Omental fat pad (tissue), 4 donors: ENCODE data around the gene CNTNAP2. TPM values are rescaled to one million over a fixed set of nuclear protein-coding genes. Genes with fewer than 3 reads are reported as not detected.

Experiments used
- ATAC-seq: fragments of 150-250 bp; one replicate; pipeline ENCODE4 v1.9.1; 2016; ENCODE audit warnings: mild to moderate bottlenecking, moderate library complexity; ENCODE audit not compliant: low FRiP score
- DNase-seq: peaks from one replicate; pipeline ENCODE4 v3.0.0-alpha.2; 2019; ENCODE audit warnings: low spot score
- total RNA-seq, 4 donors: library from RNA; depleted of rRNA; stranded (reverse); fragments of >200 nt; gene quantifications; one replicate each; pipeline ENCODE4 v1.1.0, GENCODE V29; 2016
- TF ChIP-seq, protein P1 (sequence below), 3 donors: fragments of 450-650 bp; IDR thresholded peaks; one replicate each; pipeline ENCODE4 v1.5.1; 2016 to 2017; ENCODE audit warnings: antibody characterized with exemption in 3 of 3, mild to moderate bottlenecking in 3 of 3, moderate library complexity in 2 of 3

The CNTNAP2 gene
- total RNA-seq, 4 donors from 2014 or later, result 0.38 to 1.5 (median 1.1) TPM; not detected in 1

DNA sequence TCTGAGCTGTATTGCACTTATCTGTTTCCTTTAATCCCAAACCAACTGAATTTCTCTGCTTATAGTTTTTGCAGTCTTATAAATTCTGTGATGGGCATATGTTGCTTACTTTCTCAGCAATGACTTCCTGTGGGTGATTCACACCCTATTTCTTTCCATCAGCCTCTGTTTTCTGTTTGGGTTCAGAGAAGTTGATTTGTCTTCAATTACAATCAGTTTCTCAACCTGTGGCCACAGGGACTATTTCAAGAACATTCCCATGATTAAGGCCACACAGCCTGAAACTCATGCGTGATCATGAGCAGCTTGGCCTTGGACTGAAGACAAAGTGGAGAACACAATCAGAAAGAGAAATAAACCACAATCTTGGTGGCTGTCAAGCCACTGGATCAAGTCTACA is 1299.4 kb downstream of the CNTNAP2 start:
- no peak for ATAC-seq
- DNase-seq, result no peak
- TF ChIP-seq, protein P1, sequence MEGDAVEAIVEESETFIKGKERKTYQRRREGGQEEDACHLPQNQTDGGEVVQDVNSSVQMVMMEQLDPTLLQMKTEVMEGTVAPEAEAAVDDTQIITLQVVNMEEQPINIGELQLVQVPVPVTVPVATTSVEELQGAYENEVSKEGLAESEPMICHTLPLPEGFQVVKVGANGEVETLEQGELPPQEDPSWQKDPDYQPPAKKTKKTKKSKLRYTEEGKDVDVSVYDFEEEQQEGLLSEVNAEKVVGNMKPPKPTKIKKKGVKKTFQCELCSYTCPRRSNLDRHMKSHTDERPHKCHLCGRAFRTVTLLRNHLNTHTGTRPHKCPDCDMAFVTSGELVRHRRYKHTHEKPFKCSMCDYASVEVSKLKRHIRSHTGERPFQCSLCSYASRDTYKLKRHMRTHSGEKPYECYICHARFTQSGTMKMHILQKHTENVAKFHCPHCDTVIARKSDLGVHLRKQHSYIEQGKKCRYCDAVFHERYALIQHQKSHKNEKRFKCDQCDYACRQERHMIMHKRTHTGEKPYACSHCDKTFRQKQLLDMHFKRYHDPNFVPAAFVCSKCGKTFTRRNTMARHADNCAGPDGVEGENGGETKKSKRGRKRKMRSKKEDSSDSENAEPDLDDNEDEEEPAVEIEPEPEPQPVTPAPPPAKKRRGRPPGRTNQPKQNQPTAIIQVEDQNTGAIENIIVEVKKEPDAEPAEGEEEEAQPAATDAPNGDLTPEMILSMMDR (IDR thresholded peaks at IDR 0.05), result no peak

DNA sequence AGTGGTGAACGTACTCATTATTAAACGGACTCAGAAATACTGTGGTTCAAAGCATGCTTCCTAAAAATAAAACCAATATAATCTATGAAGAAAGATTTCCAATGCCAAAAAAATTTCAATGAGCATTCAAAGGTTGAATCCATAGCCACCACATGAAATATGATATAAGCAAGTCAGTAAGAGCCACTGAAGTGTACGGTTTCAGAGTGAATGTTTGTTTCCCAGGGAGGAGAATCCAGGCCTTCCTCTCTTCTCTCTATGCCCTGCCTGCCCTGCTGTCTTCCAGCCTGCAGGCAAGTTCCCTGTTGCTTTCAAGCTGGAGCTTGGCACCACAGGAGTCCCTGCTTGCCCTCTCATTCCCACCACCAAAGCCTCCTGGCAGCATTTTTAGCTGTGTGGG is 1302.4 kb downstream of the CNTNAP2 start:
- TF ChIP-seq, protein P1 (IDR thresholded peaks at IDR 0.05), result no peak
- DNase-seq (no peak), ATAC-seq (no peak)

DNA sequence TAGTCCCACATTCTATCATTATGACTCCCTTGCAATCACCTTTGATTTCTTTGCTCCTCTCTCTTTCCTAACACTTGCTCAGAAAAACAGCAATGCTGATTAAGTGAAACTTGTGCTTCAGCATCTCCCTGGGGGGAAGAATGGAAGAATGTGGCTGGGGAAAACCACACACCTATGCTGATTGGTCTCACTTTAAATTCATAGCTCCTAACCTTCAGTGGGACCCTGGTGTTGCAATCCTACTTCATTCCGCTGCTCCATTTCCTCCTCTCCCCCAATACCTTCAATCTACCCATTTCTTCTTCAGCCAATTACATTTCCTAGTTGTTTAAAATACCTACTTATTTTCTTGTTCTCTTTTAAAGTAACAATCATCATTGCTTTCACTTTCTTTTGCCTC is 1307.3 kb downstream of the CNTNAP2 start:
- ATAC-seq (no peak), DNase-seq (no peak)
- TF ChIP-seq, protein P1 (IDR thresholded peaks at IDR 0.05), result no peak

DNA sequence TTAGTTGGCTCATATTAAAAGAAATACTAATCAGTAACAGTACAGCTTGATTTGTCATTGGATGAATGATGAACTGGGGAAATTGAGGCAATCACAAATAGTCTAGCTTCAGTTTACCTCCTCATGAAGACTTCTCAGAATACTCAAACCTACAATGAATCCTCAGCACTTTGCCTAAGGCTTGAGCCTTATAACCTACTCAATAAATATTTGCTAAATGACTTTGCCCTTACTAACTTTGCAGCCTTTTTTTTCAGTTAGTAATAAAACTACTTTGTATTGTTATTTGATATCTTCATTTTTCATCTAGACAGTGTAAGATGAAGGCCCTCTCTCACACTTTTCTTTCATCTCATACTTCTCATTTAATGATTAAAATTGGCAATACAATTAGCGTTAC is 1311.5 kb downstream of the CNTNAP2 start:
- no peak for DNase-seq
- no peak for ATAC-seq
- TF ChIP-seq, protein P1 (IDR thresholded peaks at IDR 0.05), result no peak

DNA sequence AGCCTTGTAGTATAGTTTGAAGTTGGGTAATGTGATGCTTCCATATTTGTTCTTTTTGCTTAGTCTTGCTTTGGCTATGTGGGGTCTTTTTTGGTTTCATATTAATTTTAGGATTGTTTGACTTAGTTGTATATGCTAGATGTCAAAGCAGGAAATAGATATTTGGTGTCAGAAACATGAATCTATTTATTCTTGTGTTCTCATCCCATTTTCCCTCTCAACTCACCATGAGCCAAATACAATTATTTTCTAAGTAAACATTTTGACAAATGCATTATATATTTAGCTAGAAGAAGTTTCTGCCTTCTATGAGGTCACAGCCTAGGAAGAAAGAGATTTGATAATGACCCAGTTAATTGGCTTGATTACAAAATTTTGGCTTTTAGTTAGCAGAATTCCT is 1313.4 kb downstream of the CNTNAP2 start:
- ATAC-seq (no peak), DNase-seq (no peak)
- TF ChIP-seq, protein P1 (IDR thresholded peaks at IDR 0.05), result no peak

DNA sequence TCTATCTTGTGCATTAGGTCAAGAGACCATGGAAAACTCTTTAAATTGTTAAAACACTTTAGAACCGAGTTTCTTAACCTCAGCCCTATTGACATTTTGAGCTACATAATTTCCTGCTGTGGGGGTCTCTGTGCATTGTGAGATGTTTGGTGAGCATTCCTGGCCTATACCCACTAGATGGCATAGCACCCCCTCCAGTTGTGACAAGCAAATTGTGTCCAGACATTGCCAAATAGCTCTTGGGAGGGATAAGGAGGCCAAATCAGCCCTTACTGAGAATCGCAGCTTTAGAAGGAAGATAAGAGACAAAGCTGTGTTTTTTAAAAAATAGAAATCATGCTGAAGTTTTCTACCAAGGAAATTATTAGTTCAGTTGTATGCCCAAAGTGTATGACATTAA is 1315.5 kb downstream of the CNTNAP2 start:
- TF ChIP-seq, protein P1 (IDR thresholded peaks at IDR 0.05), result no peak
- no peak for DNase-seq
- ATAC-seq, result no peak

DNA sequence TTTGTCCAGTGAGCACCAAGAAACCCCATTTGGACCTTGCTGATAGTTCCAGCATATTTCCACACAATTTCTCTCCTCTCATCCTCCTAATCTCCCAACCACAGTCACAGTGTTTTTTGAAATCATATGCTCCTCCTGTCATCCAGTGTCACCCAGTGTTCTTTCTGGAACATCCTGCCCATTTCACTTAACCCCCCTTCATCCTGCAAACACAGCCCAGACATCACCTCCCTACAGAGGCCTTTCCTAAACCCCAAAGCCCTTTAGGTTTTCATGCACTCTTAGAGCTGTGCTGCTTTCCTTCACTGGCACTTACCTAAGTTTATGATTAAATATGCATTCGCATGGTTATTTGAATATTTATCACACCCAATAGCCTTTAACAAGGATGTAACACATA is 1316.0 kb downstream of the CNTNAP2 start:
- DNase-seq, result no peak
- TF ChIP-seq, protein P1 (IDR thresholded peaks at IDR 0.05), result no peak
- no peak for ATAC-seq
